GM15510 (cell line): Measurements from ENCODE around the gene MEGF6.
A peak's percentile ranks its signal among the peaks of the same experiment; 100 is the strongest.

Source experiments
- POLR2A ChIP-seq: IDR thresholded peaks from 3 replicates; pipeline ENCODE4 v1.6.1; 2011; ENCODE audit warnings: borderline replicate concordance; ENCODE audit not compliant: insufficient read length; ENCODE audit errors: extremely low read depth

Gene MEGF6

GRCh38 chr1:3650248-3651025 is 39.1 kb upstream of the MEGF6 start:
- TF ChIP-seq POLR2A: no peak

DNA sequence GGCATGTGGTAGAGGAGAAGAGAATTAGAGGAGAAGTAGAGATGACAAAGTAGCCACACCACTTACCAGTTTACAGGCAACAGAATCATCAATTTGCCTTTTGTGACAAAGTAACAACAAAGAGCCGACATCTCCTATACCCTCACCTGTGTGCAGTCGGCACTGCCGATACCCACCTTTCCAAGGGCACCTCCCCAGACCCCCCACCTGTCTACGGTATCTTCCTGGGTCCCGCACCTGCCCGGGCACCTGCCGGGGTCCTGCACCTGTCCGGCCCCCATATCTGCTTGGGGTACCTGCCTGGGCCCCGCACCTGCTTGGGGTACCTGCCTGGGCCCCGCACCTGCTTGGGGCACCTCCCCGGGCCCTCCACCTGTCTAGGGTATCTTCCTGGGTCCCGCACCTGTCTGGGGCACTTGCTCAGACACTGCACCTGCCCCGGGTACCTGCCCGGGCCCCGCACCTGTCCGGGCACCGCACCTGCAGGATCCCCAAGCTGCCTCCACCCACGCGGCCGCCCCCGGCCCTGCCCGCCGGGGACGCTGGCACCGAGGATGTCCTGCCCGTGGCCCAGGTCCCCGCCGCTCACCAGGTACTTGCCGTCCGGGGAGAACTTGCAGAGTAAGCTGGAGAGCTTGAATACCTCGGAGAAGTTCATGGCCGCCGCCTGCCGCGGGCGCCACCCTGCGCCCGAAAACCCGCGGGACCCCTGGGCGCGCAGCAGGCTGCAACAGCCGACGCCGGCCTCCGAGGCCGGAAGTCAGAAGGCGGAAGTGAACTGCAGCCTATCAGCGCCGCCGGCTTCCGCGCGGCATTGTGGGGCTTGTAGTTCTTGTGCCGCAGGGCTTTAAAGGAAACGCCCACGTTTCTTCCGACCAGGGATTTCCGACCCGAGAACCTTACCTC is 38.3 kb upstream of the MEGF6 start, which contains the start of gene WRAP73:
WRAP73 (minus strand) TSS at position 762 of the 906 bp plus-strand sequence; CDS start at position 658, 104 bp downstream.
- peak; percentile 80 for TF ChIP-seq POLR2A

GRCh38 chr1:3646596-3646995 is 35.3 kb upstream of the MEGF6 start:
- no peak for TF ChIP-seq POLR2A

DNA sequence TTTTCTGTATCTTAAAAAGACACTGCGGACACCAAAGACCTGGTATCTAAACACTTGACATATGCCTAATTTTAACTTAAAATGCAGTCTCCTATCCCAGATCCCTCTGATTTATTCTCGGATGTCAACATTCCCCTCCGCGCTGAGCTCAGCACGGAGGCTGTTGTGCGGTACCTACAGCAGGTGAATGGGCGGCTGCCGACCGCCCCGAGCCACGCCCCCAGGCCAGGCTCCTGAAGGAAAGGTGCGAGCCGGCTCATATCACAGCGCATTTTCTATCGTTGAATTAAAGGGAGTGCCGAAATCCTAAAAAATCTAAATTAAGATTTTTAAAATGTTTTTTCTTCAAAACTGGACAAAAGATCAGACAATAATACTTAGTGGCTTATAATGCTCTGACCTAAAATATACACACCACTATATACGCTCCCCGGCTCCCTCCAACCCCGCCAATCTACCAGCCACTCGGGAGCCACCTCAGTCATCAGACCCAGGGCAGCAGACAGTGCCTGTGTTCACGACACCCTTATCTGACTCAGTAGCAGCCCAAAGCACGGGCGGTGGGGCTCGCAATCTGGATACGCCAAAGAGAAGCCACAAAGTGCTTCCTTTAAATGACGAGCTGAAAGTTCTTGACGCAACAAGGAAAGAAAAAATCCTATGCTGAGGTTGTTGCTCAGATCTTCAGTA is 34.5 kb upstream of the MEGF6 start:
- no peak for TF ChIP-seq POLR2A

GRCh38 chr1:3645247-3645646 is 33.9 kb upstream of the MEGF6 start:
- TF ChIP-seq POLR2A: no peak

- no peak for TF ChIP-seq POLR2A
These were observed 33.0 kb upstream of the MEGF6 start for GRCh38 chr1:3644273-3644672.

DNA sequence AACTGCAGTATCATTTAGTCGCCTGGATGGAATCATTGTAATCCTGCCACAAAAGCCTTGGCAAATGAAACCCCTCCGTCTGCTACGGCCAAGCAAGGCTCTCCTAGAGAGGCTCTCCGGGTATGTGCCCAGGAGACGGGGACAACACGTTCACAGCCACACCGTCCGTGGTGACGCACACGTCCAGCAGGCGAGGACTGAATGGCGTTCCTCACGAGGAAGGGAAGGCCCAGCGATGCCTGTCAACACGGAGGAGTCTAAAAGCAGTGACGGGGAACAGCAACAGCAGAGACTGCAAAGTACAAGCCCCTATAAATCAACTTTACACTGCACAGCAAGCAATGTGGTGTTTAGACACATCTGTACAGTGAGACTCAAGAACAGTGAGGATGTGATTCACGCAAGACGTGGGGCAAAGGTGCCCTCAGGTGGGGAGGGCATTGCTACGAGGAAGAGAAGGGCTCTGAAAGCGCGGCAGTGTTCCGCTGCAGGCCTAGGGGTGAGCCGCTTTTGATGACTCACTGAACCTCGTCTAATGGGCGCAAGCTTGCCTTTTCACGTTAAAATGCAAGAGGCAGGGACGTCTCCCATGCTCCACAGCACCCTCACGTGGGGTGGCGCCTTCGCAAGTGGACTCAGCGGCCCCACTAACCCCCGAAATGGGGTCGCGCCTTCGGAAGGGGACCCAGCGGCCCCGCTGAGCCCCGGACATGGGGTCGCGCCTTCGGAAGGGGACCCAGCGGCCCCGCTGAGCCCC is 31.8 kb upstream of the MEGF6 start:
- no peak for TF ChIP-seq POLR2A

- no peak for TF ChIP-seq POLR2A
These were observed 30.5 kb upstream of the MEGF6 start for GRCh38 chr1:3641816-3642215.

GRCh38 chr1:3641046-3641760 is 29.9 kb upstream of the MEGF6 start:
- TF ChIP-seq POLR2A: no peak

- no peak for TF ChIP-seq POLR2A
These were observed 29.0 kb upstream of the MEGF6 start for GRCh38 chr1:3640121-3640837.

- no peak for TF ChIP-seq POLR2A
These were observed 28.1 kb upstream of the MEGF6 start for GRCh38 chr1:3639397-3639911.

GRCh38 chr1:3638676-3639075 is 27.4 kb upstream of the MEGF6 start:
- TF ChIP-seq POLR2A: no peak

GRCh38 chr1:3638027-3638426 is 26.7 kb upstream of the MEGF6 start:
- no peak for TF ChIP-seq POLR2A
